ENCODE data around the gene LZTR1.

The LZTR1 gene

DNA sequence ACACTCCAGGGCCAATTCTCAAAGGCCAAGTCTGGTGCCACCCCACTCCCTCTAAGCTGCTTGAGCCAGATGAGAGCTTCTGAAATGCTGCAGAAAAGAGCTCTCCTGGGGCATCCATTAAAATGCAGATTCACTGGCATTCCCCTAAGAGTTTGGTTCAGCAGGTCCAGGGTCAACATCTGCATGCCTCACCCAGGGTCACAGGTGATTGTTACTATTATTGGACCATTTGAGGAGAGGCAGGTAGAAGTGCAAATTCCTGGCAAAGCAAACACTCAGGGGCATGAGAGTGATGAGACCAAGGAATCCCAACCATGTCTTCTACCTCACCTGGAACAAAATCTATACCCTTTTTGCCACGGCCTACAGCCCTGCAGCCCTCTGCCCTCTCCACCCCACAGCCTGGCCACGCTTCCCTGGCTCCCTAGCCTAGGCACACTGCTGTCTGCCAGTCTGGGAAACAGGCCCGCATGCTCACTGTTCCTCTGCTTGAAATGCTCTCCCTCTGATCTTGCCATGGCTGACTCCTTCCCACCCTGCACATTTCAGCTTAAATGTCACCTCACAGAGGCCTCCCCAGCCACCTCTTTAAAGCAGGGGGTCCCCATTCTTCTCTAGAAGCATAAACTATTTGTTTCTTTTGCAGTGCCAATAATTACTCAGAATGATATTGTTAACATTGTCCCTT is 28.5 kb downstream of the LZTR1 start:
- no peak overlapping the region for H3K27ac ChIP-seq
- no peak for DNase-seq (ENCODE audit: low read depth, low spot score)

DNA sequence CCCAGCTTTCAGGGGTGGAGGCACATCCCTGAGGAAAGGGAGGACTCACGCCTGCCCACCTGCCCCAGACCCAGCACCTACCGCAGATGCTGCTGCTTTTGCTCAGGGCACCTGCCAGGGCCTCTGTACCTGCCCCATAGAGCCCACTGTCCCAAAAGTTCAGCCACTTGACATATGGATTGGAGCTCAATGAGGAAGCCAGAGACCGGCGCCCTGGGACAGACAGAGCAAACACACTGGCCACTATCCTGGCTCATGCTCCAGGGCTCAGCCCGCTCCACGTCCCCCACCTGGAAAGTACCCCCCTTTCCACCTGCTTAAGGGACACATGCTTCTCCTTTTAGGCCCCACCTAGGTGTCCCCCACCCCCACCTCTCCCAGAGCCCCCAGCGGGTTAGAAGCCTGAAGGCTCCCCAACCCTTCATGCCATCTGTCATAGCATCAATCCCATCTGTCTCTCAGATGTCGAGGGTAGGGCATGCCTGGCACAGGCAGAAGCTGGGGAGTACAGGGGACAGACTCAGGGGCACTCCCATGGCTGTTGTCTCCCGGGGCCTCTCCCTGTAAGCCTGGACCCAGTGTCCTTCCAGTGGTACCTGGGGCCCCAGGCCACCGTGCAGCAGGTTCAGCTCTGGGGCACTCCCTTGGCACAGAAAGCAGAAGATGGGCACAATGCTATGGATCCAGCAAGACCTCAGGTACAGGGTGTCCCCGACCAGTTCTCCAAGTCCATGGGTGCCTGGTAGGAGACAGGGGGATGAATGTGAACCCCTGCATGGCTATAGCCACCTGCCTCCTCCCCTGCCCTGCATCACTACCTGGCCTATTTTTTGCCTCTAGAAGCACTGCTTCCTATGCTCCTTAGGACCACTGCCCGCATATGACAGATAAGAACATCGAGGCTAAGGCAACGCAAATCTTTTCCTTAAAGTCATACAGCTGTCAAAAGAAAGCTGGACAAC is 30.6 kb downstream of the LZTR1 start:
- H3K27ac ChIP-seq: no peak overlapping the region
- no peak for DNase-seq (ENCODE audit: low read depth, low spot score)

DNA sequence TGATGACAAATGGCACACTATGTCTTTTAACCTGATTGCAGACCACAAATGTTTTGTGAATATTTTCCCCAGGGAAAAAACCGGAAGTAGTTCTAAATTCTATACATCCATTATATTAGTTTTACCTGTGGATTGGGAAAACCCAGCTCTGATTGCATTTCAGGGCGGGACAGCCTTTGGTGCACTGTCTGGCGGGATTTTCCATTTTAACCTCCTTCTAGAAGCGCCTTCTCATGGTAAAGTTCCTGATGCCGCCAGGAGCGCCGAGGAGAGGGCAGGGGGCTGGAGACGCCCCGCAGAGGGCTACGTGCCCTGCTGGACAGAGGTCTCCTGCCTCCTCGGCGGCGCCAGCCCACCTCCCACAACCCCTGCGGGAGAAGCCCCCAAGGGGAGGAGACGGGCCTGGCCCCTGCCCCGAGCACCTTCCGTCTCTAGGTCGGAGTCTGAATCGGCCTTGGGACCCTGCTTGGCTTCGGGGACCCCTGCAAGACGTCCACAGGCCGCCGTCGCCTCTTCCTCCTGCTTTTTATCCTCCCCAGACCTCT is 31.6 kb downstream of the LZTR1 start:
- H3K27ac ChIP-seq: no peak overlapping the region
- no peak for DNase-seq (ENCODE audit: low read depth, low spot score)

DNA sequence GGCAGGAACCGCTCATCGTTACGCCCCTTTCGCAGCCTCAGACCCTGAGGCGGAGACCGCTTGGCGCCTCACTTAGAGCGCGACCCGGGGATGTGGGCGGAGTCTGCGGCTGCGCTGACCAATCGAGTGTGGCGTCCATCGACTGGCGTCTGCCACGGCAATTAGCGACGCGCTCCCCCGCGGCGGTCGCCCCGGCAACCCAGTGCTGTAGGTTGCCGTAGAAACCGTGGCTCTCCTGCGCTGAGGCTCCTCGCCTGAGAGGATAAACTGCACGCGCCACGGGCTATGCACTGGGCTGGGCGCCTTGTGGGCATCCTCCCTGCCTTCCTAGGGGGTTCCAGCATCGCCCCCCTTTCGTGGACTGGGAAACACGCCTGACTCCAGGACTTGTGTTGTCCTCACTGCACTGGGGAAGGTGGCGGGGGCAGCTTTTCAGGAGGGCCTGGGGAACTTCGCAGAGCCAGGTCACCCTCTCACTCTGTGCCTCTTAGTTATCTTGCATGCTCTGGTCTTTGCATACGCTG is 32.2 kb downstream of the LZTR1 start:
- H3K27ac ChIP-seq: no peak overlapping the region
- no peak for DNase-seq (ENCODE audit: low read depth, low spot score)

DNA sequence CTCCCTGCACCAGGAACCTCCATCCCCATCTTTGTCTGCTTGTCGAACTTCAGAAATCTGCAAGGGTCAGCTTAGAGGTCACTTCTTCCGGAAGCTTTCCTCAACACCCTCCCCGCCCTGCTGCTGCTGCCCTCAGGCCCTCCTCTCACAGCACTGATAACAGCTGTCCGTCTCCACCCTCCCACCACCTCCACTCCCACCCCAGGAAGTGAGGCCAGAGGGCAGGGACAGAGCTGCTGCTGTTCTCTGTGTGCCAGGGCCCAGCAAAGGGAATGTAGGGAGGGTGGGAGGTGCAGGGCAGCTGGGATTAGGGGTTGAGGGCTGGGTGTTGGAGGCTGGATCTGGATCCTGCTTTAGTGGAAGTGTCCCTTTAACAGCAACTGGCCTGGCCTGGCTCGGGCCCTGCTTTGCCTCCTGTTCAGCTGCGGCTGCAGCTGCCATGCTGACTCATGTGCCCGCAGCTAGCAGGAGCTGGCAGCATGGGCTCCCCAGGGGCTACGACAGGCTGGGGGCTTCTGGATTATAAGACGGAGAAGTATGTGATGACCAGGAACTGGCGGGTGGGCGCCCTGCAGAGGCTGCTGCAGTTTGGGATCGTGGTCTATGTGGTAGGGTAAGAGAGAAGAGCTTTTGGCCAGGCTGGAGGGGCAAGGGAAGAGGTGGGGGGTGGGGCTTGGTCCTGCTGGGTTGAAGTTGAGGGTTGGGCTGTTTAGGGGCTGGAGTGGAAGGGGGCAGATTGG is 32.8 kb downstream of the LZTR1 start, which contains the start of gene P2RX6:
TSS of gene P2RX6 (plus strand) at position 440 of the 740 bp plus-strand sequence. CDS start at position 450, 10 bp downstream.
- DNase-seq (ENCODE audit: low read depth, low spot score): no peak
- no peak within 1 kb of the TSS for H3K27ac ChIP-seq

DNA sequence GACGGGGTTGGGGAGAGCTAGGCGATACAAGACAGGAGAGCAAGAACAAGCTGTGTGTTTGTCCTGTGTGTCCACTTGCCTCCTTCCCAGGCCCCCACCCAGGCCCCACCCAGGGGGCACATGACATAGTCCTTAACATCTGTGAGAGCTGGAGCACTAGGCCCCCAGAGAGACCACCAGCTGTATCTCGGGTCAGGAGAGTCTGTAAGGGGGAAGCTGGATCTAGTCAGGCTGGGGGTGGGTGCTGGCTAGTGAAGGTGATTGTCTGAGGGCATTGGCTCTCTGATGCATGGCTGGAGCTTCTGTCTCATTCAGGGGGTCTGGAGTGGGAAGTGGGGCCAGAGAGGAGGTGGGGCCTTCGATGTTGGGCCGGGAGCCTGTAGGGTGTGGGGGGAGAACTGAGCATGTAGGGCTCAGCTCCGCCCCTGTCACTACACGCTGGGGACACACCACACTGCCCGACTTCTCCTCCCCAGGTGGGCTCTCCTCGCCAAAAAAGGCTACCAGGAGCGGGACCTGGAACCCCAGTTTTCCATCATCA is 33.4 kb downstream of the LZTR1 start:
- DNase-seq (ENCODE audit: low read depth, low spot score): no peak
- no peak overlapping the region for H3K27ac ChIP-seq

DNA sequence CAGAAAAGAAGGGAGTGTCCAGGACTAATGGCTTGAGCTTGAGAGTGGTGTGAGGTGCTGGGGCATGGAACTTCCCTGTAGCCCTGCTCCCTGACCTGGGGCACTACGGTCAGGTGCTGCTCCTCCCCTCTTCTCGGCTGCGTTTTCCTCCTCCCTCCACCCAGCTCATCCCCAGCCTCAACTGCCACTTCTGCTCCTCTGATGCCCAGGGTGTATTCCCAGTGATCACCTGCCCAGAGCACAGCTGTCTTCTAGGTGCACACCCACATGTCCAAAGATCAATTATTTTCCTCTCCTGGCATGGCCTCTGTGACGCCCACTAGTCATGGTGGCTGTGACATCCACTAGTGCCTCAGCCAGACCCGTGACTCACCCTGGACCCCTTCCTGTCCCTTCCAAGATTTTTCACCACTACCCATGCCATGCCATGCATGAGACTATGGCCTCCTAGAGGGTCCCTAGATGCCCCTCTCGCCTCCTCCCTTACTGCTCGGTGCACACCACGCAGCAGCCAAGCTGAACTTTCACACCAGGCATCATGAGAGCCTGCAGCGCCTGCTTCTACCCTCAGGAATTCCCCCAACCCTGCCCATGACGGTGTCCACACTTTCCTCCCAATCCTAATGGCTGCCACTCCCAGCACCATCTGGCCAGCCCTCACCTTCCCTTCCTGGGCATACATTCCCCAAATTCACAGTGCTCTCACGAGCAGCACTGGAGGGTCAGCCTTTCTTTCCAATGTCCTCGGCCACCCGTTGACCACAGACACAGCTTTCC is 34.7 kb downstream of the LZTR1 start:
- no peak overlapping the region for H3K27ac ChIP-seq
- DNase-seq (ENCODE audit: low read depth, low spot score): no peak

DNA sequence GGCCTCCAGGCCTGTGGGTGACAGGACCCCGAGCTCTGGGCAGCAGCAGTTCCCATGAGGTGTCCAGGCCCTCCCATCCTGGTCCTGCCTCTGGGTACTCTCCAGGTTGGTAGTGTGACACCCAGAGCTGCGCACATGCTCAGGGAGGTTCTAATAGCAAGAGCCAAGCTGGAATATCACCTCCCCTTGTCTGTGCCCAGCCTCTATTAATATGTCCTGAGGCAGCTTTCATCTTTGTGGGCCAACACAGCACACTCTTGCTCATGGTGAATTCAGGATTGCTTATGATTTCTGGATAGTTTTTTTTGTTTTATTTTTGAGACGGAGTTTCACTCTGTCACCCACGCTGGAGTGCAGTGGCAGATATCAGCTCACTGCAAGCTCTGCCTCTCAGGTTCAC is 36.2 kb downstream of the LZTR1 start:
- no peak overlapping the region for H3K27ac ChIP-seq
- no peak for DNase-seq (ENCODE audit: low read depth, low spot score)

DNA sequence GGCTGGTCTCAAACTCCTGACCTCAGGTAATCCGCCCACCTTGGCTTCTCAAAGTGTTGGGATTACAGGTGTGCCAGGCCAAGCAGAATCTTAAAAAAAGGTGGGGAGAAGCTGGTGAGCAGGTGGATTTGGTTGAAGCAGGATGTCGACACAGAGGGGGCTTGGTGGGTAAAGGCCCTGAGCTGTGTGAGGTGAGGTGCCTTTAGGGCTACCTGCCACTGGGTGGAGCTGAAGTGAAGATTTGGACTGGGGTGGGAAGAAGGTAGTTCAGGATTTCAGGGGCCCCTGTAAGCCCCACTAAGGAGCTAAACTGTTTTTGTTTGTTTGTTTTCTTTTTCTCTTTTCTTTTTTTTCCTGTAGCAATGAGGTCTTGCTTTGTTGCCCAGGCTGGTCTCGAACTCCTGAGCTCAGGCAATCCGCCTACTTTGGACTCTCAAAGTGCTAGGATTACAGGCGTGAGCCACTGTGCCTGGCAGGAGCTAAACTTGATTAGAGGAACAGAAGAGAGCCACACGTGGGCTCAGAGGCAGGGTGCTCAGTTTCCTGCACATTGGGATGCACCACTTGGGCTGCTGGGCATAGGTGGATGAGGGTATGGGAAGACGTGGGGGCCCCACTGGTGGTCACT is 38.8 kb downstream of the LZTR1 start:
- no peak overlapping the region for H3K27ac ChIP-seq
- no peak for DNase-seq (ENCODE audit: low read depth, low spot score)

DNA sequence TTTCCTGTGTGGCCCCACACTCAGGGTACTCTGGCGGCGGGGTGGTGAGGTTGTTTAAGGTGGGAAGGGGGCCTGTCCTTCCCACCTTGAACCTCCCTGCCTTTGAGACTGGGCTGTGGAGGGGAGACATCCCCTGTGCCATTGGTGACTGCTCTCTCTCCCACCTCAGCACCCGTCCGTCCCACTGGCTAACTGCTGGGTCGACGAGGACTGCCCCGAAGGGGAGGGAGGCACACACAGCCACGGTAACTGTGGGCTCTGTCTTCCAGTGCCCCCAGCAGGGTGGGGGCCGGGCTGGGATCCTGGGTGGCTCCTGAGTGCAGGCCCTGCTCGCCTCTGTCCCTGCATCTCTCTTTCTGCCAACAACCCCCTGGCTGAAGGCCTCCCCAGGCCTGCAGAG is 40.4 kb downstream of the LZTR1 start:
- no peak for DNase-seq (ENCODE audit: low read depth, low spot score)
- H3K27ac ChIP-seq: no peak overlapping the region

DNA sequence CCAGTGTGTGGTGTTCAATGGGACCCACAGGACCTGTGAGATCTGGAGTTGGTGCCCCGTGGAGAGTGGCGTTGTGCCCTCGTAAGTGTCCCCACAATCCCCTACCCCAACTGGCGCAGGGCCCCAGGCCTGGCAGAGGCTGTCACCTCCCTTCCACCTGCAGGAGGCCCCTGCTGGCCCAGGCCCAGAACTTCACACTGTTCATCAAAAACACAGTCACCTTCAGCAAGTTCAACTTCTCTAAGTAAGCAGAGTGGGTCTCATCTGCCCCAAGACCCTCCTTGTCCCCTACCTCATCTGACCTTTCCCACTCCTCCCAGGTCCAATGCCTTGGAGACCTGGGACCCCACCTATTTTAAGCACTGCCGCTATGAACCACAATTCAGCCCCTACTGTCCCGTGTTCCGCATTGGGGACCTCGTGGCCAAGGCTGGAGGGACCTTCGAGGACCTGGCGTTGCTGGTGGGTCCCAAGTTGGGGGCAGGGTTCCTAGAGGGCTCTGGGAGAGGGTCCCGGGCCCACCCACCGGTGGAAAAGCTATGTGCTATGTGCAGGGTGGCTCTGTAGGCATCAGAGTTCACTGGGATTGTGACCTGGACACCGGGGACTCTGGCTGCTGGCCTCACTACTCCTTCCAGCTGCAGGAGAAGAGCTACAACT is 41.0 kb downstream of the LZTR1 start:
- DNase-seq (ENCODE audit: low read depth, low spot score): no peak
- H3K27ac ChIP-seq: no peak overlapping the region

DNA sequence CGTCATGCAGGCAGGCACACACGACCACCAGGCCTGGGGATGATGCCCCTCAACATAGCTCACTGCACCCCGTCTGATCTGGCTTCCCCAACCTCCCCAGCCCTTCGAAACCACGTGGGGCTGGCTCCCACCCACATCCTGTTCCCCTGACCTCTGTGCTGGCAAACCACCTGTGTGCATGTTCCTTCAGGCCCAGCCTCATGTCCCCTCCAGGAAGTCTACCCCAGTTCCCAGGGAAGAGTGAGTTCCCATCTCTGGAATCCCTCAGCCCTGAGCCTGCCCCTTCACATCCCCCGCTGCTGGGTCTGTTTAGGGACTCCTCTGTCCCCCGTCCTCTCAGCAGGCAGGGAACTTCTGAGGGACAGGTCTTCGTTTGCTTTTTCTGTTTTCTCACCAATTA is 43.2 kb downstream of the LZTR1 start:
- H3K27ac ChIP-seq: peak overlapping the region; percentile 74
- DNase-seq (ENCODE audit: low read depth, low spot score): no peak

DNA sequence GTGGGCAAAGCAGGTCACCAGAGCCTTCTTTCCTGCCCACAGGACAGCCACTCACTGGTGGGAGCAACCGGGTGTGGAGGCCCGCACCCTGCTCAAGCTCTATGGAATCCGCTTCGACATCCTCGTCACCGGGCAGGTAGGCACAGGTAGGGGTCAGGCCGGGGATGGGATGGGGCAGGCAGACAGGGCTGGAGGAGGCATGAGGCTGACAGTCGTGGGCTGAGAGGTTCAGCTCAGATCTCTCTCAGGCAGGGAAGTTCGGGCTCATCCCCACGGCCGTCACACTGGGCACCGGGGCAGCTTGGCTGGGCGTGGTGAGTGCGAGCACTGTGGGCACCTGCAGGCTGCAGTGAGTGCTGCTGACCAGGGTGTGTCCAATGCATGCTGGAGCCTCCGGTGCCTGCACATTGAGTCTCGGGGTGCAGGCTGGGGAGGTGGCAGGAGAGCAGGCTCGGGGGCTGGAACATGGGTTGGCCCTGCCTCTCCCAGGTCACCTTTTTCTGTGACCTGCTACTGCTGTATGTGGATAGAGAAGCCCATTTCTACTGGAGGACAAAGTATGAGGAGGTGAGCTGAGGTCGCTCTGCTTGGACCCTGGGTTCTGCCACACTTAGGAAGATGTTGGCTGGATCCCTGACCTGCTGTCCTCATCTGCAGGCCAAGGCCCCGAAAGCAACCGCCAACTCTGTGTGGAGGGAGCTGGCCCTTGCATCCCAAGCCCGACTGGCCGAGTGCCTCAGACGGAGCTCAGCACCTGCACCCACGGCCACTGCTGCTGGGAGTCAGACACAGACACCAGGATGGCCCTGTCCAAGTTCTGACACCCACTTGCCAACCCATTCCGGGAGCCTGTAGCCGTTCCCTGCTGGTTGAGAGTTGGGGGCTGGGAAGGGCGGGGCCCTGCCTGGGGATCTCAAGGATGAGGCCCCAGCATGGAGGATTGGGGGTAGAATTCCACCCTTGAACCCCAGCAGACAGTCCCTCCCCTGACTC is 44.0 kb downstream of the LZTR1 start:
- peak; percentile 44 for DNase-seq (ENCODE audit: low read depth, low spot score)
- peak overlapping the region; percentile 74 for H3K27ac ChIP-seq

DNA sequence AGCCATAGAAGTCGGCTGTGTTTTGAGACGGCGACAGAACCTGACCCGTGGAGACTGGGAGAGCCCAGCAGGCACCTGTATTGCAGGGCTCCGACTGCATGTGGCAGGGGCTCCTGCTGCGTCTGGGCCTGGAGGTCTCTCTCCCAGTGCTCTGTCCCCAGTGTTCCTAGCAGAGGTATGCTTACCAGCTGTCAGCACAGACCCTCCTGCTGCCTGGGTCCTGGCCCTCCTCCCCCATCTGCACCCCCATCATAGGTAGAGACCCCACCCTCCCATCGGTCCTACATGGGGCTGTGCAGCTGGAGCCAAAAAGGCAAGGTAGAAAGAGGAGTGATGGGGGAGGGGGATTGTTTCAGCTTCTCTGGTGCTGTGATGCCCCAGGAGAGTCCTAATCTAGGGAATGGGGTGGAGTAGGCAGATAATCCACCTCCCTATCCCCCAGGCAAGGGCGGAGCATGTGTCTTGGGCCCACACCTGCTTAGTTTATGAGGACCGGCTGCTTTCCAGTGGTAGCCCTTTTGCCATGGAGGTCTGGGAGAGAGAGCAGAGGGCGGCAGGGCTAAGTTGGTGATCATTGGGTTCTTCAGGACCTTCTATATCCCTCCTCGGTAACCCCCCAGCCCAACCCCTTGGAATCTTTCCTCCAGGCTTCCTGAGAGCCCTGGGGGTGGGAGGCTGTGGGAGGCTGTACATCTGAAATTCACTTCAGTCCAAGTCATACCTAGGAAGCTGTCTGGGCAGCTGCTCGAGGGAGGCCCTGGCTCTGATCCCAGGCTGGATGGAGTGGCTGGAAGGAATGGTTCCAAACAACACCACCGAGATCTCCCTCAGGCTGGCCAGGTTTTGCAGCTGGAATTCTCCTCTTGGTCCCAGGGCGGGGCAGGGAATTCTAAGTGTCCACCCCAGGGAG is 44.9 kb downstream of the LZTR1 start:
- DNase-seq (ENCODE audit: low read depth, low spot score): no peak

DNA sequence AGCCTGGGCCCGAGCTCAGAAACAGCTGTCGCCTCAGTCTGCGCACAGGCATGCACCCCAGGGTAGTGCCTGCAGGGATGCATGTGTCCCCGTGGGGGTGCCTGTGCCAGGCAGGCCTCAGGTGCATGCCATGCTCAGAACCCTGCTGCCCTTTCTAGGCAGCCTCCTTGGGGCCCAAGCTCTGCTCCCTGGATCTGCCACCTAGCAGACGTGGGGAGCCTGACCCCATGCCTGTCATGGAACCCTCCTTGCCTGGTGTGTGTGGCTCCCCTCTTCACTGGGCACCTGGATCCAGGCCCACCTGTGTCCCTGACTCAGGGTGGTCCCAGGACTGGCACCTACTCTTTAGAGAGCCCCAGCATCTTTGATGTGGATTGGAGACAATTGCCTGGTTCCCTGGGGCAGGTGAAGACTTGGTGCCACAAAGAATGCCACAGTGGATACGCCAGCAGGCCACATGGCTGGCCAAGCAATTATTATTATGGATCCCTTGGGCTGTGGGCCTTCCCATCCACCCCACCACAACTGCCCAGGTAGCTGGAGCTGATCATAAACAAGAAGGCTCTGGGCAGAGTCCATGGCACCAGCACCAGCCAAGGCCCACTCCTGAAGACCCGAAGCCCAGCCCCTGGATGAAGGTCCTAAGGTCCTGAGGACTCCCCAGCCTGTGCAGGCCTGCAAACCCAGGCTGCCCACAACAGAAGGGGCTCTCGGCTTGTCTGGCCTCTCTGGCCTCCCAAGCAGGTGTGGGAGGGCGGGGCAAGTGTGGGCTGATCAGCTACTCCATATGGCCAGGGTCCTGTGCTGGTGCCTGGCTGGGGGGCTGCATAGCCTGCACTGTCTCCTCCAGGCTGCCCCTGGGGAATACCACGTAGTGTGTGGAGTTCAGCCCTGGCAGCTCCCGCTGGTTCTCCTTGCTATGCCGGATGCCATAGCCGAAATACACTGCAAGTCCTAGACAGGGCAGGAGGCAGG is 46.5 kb downstream of the LZTR1 start:
- H3K27ac ChIP-seq: no peak overlapping the region
- DNase-seq (ENCODE audit: low read depth, low spot score): no peak

More for the DNA sequence above, 44.9 kb downstream of the LZTR1 start:
- H3K27ac ChIP-seq: peak overlapping the region; percentile 35

Measured in epithelial cell of prostate (primary cell).